Tibial nerve (tissue), 4 donors: ENCODE measurements around the gene STARD8. TPM values are rescaled to one million over a fixed set of nuclear protein-coding genes. Genes with fewer than 3 reads are reported as not detected.

Experiments
- DNase-seq, 2 donors: peaks; one replicate each; pipeline ENCODE4 v3.0.0-alpha.2; 2019; ENCODE audit warnings: low spot score in 2 of 2
- H3K27ac ChIP-seq, 4 donors: fragments of 200-600 bp; sonication (generic) in 3 of 4; one replicate each; pipeline ENCODE4 v1.5.1; 2017 to 2019; ENCODE audit warnings: mild to moderate bottlenecking in 1 of 4
- H3K27me3 ChIP-seq, 2 donors: fragments of 200-600 bp; sonication (generic) in 1 of 2; one replicate each; pipeline versions ENCODE4 v1.5.1 to v1.6.0; 2017 to 2019
- H3K36me3 ChIP-seq, 3 donors: fragments of 200-600 bp; sonication (generic); one replicate each; pipeline ENCODE4 v1.5.1; 2018 to 2019
- H3K4me1 ChIP-seq, 4 donors: fragments of 200-600 bp; sonication (generic) in 3 of 4; one replicate each; pipeline ENCODE4 v1.5.1; 2017 to 2019
- H3K4me3 ChIP-seq, 4 donors: fragments of 200-600 bp; sonication (generic) in 3 of 4; one replicate each; pipeline ENCODE4 v1.5.1; 2017 to 2019; ENCODE audit warnings: mild to moderate bottlenecking in 1 of 4, moderate library complexity in 1 of 4
- H3K9me3 ChIP-seq, 4 donors: fragments of 200-600 bp; sonication (generic) in 3 of 4; one replicate each; pipeline ENCODE4 v1.5.1; 2017 to 2019
- CTCF ChIP-seq, 5 experiments: fragments of 200-600 bp in 3 of 5; fragments of 450-650 bp in 2 of 5; sonication (generic) in 3 of 5; IDR thresholded peaks; one replicate each; pipeline ENCODE4 v1.5.1; 2016 to 2019; ENCODE audit warnings: antibody characterized with exemption in 5 of 5, mild to moderate bottlenecking in 3 of 5, moderate library complexity in 2 of 5
- EP300 ChIP-seq, 2 donors: sonication (generic); formaldehyde crosslinking; IDR thresholded peaks; one replicate each; pipeline ENCODE4 v1.6.1; 2017; ENCODE audit warnings: antibody characterized with exemption in 2 of 2, mild to moderate bottlenecking in 1 of 2
- POLR2A ChIP-seq, 2 donors: fragments of 450-650 bp; IDR thresholded peaks; one replicate each; pipeline ENCODE4 v1.6.1; 2017; ENCODE audit warnings: antibody characterized with exemption in 2 of 2, mild to moderate bottlenecking in 2 of 2, moderate library complexity in 2 of 2
- WGBS, 2 donors: methylation state at CpG; one replicate each; pipeline ENCODE4 v1.1.5; 2018; 5-methylcytosine and 5-hydroxymethylcytosine counted together
- total RNA-seq, 4 donors: library from RNA; depleted of rRNA; stranded (reverse); fragments of >200 nt; gene quantifications; one replicate each; pipeline ENCODE4 v1.1.0, GENCODE V29; 2016

Gene STARD8
- total RNA-seq, 4 donors from 2014 or later, result 20.7 to 30.8 (median 22.0) TPM

DNA sequence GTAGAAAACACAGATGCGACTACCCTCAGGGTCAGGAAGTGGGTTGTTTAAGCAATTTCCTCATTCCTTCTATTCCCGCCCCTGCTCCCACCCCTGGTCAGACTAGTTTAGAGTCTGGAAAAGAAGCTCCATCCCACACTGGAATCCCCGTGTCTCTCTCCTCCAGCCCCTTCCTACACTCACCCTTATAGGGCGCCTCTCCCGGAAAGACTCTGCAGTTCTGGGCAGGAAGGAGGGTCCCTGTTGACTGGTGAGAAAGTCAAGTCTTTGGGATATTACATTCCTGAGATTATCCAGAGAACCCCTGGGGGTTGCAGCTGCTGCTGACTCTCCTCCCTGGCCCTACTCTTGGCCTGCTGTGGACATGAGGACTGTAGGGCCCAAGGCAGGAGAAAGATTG is 11.9 kb downstream of the STARD8 start:
- TF ChIP-seq EP300 (IDR thresholded peaks at IDR 0.05) (no peak), POLR2A (IDR thresholded peaks at IDR 0.05) (no peak), CTCF (IDR thresholded peaks at IDR 0.05) (no peak)
- no peaks in the 10 kb centered on the region for H3K27me3 ChIP-seq
- H3K36me3 ChIP-seq, result no peaks in the 10 kb centered on the region
- H3K4me1 ChIP-seq, result peaks cover 0 to 17% (median 0%) of the 10 kb centered on the region in 4 donors
- 38 to 43% methylated on average over 3 to 5 of the region's 5 CpGs for WGBS, 2 donors
- H3K4me3 ChIP-seq, result no peak overlapping the region
- H3K9me3 ChIP-seq, result no peaks in the 10 kb centered on the region
- DNase-seq, result no peak
- peak overlapping the region in 2 of 4 donors; percentile 59 to 67 for H3K27ac ChIP-seq

DNA sequence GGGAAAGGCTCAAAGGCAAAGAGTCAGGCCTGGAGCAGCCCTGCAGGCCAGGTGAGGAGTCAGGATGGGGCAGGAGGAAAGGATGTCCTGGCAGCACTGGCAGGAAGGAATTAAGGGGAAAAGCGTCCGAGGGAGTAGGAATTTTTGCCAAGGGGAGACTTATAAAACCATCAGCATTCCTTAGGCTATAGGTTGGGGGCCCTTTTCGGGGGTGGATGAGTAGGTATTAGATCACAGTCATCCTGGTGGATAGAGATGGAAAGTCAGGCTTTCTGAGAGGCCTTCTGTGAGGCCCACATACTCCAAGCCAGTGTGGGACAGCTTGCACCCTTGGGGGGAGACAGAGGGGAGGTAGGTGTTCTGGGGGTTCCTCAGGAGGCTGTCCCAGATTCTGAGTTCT is 12.3 kb downstream of the STARD8 start:
- Histone ChIP-seq H3K27me3 (no peaks in the 10 kb centered on the region), H3K27ac (peak overlapping the region in 2 of 4 donors; percentile 59 to 67), H3K36me3 (no peaks in the 10 kb centered on the region), H3K9me3 (no peaks in the 10 kb centered on the region), H3K4me1 (peaks cover 0 to 17% (median 0%) of the 10 kb centered on the region in 4 donors), H3K4me3 (no peak overlapping the region)
- DNase-seq, result no peak
- TF ChIP-seq POLR2A (IDR thresholded peaks at IDR 0.05) (no peak), CTCF (IDR thresholded peaks at IDR 0.05) (no peak), EP300 (IDR thresholded peaks at IDR 0.05) (no peak)
- 64 to 81% methylated on average over 3 of the region's 3 CpGs for WGBS, 2 donors

DNA sequence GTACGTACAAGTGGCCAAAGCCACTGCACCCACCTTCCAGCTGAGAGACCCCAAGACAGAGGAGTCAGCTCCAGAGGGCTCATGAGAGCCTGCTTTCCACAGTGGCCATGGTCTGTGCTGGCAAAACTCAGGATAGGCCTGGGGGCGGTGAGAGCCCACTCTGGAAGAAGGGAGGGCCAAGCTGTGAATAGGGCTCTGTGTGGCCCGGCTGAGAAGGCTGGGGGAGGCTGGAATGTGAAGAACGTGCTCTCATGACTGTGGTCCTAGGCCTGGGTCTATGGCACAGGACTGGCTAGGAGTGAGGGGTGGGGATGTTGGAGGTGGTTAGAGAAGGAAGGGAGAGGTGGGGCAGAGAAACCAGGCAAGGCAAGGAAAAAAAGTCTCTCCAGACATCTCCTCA is 13.3 kb downstream of the STARD8 start:
- 47 to 50% methylated on average over 3 to 4 of the region's 4 CpGs for WGBS, 2 donors
- no peak for DNase-seq
- Histone ChIP-seq H3K27ac (peak overlapping the region in 2 of 4 donors; percentile 59 to 67), H3K4me3 (no peak overlapping the region), H3K36me3 (no peaks in the 10 kb centered on the region), H3K9me3 (no peaks in the 10 kb centered on the region), H3K4me1 (peaks cover 0 to 17% (median 0%) of the 10 kb centered on the region in 4 donors), H3K27me3 (no peaks in the 10 kb centered on the region)
- TF ChIP-seq POLR2A (IDR thresholded peaks at IDR 0.05) (no peak), EP300 (IDR thresholded peaks at IDR 0.05) (no peak), CTCF (IDR thresholded peaks at IDR 0.05) (no peak)

DNA sequence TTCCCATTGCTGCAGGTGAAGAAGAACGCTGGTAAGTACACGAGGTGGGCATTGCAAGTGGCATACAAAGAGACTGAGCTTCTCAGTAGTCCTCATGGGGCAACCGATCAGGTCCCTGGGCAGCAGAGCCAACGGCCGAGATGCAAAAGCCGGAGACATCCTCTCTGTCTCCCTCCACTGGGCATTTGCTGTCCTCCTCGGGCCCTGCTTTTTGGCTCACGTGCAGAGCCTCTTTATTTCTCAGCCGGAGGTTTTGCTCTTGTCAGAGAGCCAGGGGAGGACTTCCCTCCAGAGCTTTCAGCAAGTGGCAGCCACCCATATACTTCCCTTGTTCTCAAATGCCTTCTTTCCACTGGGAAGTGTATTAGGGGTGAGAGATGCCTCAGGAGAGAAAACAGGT is 18.0 kb downstream of the STARD8 start:
- H3K4me3 ChIP-seq, result no peak overlapping the region
- TF ChIP-seq CTCF (IDR thresholded peaks at IDR 0.05) (peak in 2 of 5 experiments; percentile 15 to 17), POLR2A (IDR thresholded peaks at IDR 0.05) (no peak)
- H3K36me3 ChIP-seq, result no peaks in the 10 kb centered on the region
- peaks cover 0 to 12% (median 0%) of the 10 kb centered on the region in 4 donors for H3K4me1 ChIP-seq
- no peaks in the 10 kb centered on the region for H3K27me3 ChIP-seq
- 41 to 63% methylated on average over 6 to 9 of the region's 9 CpGs for WGBS, 2 donors
- no peak overlapping the region for H3K27ac ChIP-seq
- H3K9me3 ChIP-seq, result no peaks in the 10 kb centered on the region
- DNase-seq, result no peak

- no peak for DNase-seq
- peak; percentile 15 to 44 for TF ChIP-seq EP300 (IDR thresholded peaks at IDR 0.05)
- TF ChIP-seq POLR2A (IDR thresholded peaks at IDR 0.05), result no peak
- Histone ChIP-seq H3K9me3 (no peaks in the 10 kb centered on the region), H3K4me1 (peaks cover 0 to 22% (median 0%) of the 10 kb centered on the region in 4 donors), H3K27me3 (no peaks in the 10 kb centered on the region), H3K36me3 (no peaks in the 10 kb centered on the region), H3K4me3 (no peak overlapping the region), H3K27ac (peak overlapping the region in 1 of 4 donors; percentile 54)
- WGBS, 2 donors, result 80 to 85% methylated on average over 5 of the region's 5 CpGs
Observed at GRCh38 chrX:68666580-68666979, 19.1 kb downstream of the STARD8 start.
